IPS-20b (cell line): ENCODE data around the gene KREMEN2.
"Not testable (repeated sequence)": the region's sequence is repeated elsewhere in the genome, so short reads cannot be mapped to it uniquely, and the experiment has no call there.

Experiments
- H3K27ac ChIP-seq: one replicate; pipeline ENCODE4 v1.5.1; 2013; ENCODE audit warnings: low read length
- H3K27me3 ChIP-seq: 2 replicates; pipeline ENCODE4 v1.6.1; 2013; ENCODE audit warnings: mild to moderate bottlenecking, low read length, inconsistent platforms; ENCODE audit not compliant: insufficient read depth
- H3K36me3 ChIP-seq: 2 replicates; pipeline ENCODE4 v1.6.1; 2013; ENCODE audit warnings: low read depth, mild to moderate bottlenecking, inconsistent platforms, low read length, moderate library complexity; ENCODE audit not compliant: insufficient read depth
- H3K4me1 ChIP-seq: 2 replicates; pipeline ENCODE4 v1.6.1; 2013; ENCODE audit warnings: mild to moderate bottlenecking, control low read depth, inconsistent platforms, low read length, moderate library complexity; ENCODE audit not compliant: insufficient read depth
- H3K4me3 ChIP-seq: 2 replicates; pipeline ENCODE4 v1.5.1; 2013; ENCODE audit warnings: mild to moderate bottlenecking, low read length, inconsistent platforms
- H3K9ac ChIP-seq: 2 replicates; pipeline ENCODE4 v1.6.1; 2013; ENCODE audit warnings: low read depth, mild to moderate bottlenecking, inconsistent platforms, low read length, moderate library complexity
- H3K9me3 ChIP-seq: 2 replicates; pipeline ENCODE4 v1.6.1; 2013; ENCODE audit warnings: mild to moderate bottlenecking, low read depth, low read length, inconsistent platforms; ENCODE audit not compliant: insufficient read depth

Gene KREMEN2, protein sequence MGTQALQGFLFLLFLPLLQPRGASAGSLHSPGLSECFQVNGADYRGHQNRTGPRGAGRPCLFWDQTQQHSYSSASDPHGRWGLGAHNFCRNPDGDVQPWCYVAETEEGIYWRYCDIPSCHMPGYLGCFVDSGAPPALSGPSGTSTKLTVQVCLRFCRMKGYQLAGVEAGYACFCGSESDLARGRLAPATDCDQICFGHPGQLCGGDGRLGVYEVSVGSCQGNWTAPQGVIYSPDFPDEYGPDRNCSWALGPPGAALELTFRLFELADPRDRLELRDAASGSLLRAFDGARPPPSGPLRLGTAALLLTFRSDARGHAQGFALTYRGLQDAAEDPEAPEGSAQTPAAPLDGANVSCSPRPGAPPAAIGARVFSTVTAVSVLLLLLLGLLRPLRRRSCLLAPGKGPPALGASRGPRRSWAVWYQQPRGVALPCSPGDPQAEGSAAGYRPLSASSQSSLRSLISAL

DNA sequence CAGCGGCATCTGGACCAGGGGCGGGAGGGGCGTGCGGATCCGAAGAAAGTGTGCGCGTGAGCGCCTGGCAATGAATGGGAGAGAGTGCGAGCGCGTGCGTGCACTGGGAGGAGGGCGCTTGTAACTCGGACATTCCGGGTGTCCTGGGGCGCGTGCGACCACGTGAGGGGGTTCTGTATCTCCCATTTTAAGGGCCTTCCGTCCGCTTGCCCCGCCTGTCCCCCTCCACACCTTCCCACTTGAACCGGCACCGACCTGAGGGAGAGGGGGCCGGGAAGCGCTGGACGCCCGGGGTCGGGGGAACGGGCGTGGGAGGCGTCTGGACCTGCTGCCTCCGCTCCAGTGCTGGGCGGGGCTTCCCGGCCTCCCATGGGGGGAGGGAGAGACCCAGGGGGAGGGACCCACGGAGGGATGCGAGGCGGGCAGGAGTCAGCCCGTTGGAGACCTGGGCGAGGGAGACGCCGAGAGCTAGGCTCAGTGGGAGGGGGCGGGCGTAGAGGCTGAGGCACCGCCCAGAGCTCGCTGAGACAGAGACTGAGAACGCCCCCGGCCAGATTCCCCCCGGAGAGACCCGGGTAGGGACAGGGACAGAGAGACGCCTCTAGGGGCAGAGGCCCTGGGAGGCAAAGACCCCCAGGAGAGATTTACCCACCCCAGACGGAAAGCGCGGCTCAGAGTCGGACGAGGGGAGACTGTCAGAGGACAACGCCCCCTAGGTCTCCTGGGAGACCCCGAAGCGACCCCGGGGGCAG, at the start of gene KREMEN2:
Gene KREMEN2, plus strand, starts transcription at position 553 of the 752 bp plus-strand sequence. CDS start 246 bp downstream, outside the sequence.
- no peaks in the 10 kb centered on the region for H3K9me3 ChIP-seq
- no peak within 1 kb of the TSS for H3K27ac ChIP-seq
- no peak within 1 kb of the TSS; the same call in 1 of the 2 replicates for H3K9ac ChIP-seq
- H3K36me3 ChIP-seq, result no peaks in the 10 kb centered on the region
- peaks cover 70% of the 10 kb centered on the region for H3K27me3 ChIP-seq
- peak within 1 kb of the TSS; percentile 73 for H3K4me3 ChIP-seq
- peaks cover 3% of the 10 kb centered on the region; the same call in 1 of the 2 replicates for H3K4me1 ChIP-seq

DNA sequence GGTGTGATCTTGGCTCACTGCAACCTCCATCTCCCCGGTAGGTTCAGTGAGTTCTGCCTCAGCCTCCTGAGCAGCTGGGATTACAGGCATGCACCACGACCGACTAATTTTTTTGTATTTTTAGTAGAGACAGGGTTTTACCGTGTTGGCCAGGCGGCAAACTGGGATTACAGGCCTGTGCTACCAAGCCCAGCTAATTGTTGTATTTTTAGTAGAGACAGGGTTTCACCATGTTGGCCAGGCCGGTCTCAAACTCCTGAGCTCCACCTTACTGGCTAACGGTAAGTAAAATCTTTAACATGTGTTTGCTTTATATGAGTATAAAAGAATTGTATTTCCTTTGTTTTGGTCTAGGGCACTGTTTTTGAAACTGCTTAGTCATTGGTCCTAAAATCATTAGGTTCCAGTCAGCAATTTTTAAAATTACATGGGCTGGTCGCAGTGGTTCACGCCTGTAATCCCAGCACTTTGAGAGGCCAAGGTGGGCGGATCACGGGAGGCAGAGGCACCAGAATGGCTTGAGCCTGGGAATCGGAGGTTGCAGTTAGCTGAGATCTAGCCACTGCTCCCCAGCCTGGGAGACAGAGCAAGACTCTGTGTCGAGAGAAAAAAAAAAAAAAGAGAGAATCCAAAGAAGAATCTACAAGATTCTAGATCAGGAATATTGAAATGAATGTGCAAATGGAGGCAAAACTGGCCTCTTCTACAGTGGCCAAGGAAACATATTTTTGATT, 48.7 kb upstream of the KREMEN2 start:
- Histone ChIP-seq H3K9ac (no peak overlapping the region), H3K9me3 (no peaks in the 10 kb centered on the region), H3K27me3 (peaks cover 13% of the 10 kb centered on the region), H3K4me1 (no peaks in the 10 kb centered on the region), H3K4me3 (no peak overlapping the region), H3K27ac (no peak overlapping the region), H3K36me3 (no peaks in the 10 kb centered on the region)

DNA sequence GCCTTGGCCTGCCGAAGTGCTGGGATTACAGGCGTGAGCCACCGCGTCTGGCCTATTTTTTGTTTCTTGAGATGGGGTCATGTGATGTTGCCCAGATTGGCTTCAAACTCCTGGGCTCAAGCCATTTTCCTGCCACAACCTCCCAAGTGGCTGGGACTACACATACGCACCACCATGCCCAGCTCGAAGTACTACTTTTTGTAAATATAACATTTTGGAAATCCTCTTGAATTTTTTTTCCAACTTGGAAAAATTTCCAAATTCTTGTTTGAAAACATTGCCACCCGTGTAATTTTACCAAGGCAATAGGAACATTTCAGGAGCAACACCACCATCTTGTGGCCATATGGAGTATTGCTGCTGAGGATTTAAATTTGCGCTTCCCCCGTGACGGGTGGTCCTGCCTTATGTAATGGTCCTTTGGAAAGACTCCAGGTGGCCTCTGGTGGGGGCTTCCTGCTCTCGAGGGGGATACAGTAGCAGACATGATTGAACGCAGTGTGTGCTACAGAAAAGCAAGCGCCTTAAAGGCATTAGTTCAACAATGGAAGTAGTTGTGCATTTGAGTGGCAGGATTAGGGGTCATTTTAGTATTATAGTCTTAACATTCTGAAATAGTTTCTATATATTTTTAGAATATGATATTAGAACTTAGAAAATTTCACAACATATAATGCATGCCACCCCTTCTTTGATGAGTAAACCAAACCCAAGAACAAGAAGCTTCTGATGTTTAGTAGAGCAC, 44.4 kb upstream of the KREMEN2 start:
- no peaks in the 10 kb centered on the region for H3K27me3 ChIP-seq
- no peaks in the 10 kb centered on the region for H3K36me3 ChIP-seq
- no peak overlapping the region for H3K4me3 ChIP-seq
- no peaks in the 10 kb centered on the region for H3K9me3 ChIP-seq
- no peaks in the 10 kb centered on the region for H3K4me1 ChIP-seq
- no peak overlapping the region for H3K27ac ChIP-seq
- no peak overlapping the region for H3K9ac ChIP-seq

DNA sequence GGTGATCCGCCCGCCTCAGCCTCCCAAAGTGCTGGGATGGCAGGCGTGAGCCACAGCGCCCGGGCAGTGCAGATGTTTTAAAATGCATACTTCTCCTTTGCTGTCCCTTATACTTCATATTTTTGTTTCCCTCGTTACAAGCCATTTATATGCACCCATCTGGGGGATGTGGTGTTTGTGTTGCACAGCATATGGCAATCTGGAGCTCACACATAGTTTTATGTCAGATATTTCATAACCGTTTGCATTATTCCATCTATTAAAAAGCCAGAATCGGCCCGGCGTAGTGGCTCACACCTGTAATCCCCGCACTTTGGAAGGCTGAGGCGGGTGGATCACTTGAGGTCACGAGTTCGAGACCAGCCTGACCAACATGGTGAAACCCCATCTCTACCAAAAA, 40.6 kb upstream of the KREMEN2 start:
- no peak overlapping the region for H3K9ac ChIP-seq
- H3K9me3 ChIP-seq, result no peaks in the 10 kb centered on the region
- H3K4me3 ChIP-seq, result no peak overlapping the region
- no peaks in the 10 kb centered on the region for H3K36me3 ChIP-seq
- no peak overlapping the region for H3K27ac ChIP-seq
- peaks cover 7% of the 10 kb centered on the region; the same call in 1 of the 2 replicates for H3K4me1 ChIP-seq
- peaks cover 12% of the 10 kb centered on the region; the same call in 1 of the 2 replicates for H3K27me3 ChIP-seq

DNA sequence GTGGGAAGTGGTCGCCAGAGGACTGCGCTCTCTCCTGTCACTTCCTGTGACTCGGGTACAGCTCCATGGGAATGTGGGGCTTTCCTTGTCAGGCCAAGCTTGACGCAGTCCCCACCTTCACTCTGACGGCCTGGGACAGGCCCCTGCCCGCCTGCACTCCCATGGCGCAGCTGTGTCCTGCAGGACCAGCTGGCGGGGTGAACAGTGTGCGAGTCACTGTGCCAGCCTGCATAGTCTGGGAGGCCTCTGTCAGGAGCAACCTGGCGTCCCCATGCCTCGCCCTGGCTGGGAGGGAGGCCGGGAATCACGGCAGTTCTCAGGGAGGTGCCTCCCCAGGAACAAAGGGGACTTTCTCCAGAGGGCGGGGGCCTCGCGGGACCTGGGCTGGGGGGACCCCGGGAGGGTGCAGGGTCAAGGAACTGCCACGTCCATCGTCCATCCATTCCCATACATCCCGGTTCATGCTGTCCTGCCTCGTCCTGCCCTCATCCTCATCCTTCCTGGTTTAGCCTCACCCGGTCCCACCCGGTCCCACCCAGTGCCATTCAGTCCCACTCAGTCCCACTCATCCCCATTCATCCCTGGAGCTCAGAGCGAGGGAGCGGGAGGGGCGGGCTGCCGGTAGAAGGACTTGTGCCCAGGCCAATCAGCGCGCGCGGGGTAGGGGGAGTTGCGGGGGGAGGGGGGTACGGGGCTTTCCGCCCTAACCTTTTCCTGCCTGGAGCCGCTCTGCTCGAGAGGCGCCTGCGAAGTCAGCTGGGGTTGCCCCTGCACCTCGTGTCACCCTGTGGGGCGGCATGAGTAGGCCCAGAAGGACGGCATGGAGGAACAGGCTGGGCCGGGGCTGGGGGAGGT, 38.9 kb upstream of the KREMEN2 start:
- H3K27ac ChIP-seq, result no peak overlapping the region
- peak overlapping the region; percentile 58; the same call in 1 of the 2 replicates for H3K9ac ChIP-seq
- H3K9me3 ChIP-seq, result no peaks in the 10 kb centered on the region
- peak overlapping the region; percentile 26; the same call in 1 of the 2 replicates for H3K4me3 ChIP-seq
- peaks cover 12% of the 10 kb centered on the region; the same call in 1 of the 2 replicates for H3K27me3 ChIP-seq
- H3K4me1 ChIP-seq, result peaks cover 8% of the 10 kb centered on the region; the same call in 1 of the 2 replicates
- peaks cover 3% of the 10 kb centered on the region; the same call in 1 of the 2 replicates for H3K36me3 ChIP-seq

DNA sequence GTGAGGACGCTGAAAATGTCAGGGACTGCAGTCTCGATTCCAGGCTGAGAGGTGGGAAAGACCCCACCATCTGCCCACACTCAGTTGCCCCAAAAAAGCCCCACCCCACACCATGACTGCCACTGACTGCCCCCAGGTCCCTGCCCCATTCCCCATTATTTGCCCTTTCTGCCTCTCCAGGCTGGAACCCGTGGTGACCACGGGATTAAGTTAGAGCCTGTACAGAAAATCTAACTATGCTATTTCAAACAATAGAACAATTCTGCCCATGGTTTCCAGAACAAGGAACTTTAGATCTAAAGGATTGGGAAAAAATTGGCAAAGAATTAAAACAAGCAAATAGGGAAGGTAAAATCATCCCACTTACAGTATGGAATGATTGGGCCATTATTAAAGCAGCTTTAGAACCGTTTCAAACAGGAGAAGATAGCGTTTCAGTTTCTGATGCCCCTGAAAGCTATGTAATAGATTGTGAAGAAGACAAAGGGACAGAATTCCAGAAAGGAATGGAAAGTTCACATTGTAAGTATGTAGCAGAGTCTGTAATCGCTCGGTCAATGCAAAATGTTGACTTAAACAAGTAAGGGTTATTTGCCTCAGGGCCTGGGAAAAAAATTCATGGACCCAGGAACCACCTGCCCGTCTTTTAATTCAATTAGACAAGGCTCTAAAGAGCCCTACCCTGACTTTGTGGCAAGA, 38.0 kb upstream of the KREMEN2 start:
- Histone ChIP-seq H3K4me1 (peaks cover 8% of the 10 kb centered on the region; the same call in 1 of the 2 replicates), H3K36me3 (peaks cover 3% of the 10 kb centered on the region; the same call in 1 of the 2 replicates), H3K4me3 (peak overlapping the region; percentile 26; the same call in 1 of the 2 replicates), H3K27ac (no peak overlapping the region), H3K9me3 (no peaks in the 10 kb centered on the region), H3K9ac (peak overlapping the region; percentile 58; the same call in 1 of the 2 replicates), H3K27me3 (peaks cover 12% of the 10 kb centered on the region; the same call in 1 of the 2 replicates)

DNA sequence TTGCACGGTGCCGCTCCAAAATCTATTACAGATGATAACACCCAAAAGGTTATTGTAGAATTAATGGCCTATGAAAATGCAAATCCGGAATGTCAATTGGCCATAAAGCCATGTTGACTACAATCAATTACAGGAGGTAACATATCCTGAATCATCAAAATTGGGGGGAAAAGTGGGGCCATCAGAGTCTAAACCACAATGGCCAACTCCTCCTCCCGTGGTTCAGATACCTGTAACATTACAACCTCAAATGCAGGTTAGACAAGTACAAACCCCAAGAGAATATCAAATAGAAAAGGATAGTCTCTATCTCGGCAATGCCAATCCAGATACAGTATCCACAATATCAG, 37.5 kb upstream of the KREMEN2 start:
- Histone ChIP-seq H3K4me3 (no peak overlapping the region), H3K36me3 (peaks cover 3% of the 10 kb centered on the region; the same call in 1 of the 2 replicates), H3K4me1 (peaks cover 8% of the 10 kb centered on the region; the same call in 1 of the 2 replicates), H3K9me3 (no peaks in the 10 kb centered on the region), H3K27me3 (peaks cover 12% of the 10 kb centered on the region; the same call in 1 of the 2 replicates), H3K9ac (no peak overlapping the region), H3K27ac (no peak overlapping the region)

DNA sequence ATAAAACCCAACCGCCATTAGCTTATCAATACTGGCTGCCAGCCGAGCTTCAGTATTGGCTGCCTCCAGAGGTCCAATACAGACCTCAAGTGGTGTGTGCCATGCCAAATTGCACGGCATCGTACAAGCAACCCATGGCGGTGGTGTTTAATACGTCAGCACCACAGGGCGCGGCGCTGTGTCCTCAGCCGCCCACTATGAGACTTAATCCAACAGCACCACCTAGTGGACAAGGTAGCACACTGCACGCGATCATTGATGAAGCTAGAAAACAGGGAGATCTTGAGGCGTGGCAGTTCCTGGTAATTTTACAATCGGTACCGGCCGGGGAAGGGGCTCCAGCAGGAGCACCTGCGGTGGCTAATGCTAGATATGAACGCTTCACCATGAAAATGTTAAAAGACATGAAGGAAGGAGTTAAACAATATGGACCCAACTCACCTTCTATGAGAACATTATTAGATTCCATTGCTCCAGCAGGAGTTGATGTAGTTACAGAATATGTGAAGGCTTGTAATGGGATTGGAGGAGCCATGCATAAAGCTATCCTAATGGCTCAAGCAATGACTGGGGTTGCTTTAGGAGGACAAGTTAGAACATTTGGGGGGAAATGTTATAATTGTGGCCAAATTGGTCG, 36.9 kb upstream of the KREMEN2 start:
- H3K36me3 ChIP-seq, result peaks cover 3% of the 10 kb centered on the region; the same call in 1 of the 2 replicates
- no peak overlapping the region for H3K27ac ChIP-seq
- H3K4me1 ChIP-seq, result peaks cover 8% of the 10 kb centered on the region; the same call in 1 of the 2 replicates
- H3K9me3 ChIP-seq, result no peaks in the 10 kb centered on the region
- H3K9ac ChIP-seq, result no peak overlapping the region
- H3K4me3 ChIP-seq, result no peak overlapping the region
- peaks cover 12% of the 10 kb centered on the region; the same call in 1 of the 2 replicates for H3K27me3 ChIP-seq

DNA sequence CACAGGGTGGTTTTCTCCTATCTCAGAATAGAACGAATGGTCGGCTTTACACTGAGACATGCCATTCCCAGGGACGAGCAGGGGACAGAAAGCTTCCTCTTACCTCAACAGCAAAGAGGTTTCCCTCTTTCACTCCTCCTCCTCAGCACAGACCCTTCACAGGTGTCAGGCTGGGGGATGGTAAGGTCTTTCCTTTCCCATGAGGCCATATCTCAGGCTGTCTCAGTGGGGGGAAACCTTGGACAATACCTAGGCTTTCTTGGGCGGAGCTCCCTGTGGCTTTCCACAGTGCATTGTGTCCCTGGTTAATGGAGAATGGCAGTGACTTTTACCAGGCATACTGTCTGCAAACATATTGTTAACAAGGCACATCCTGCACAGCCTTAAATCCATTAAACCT, 35.9 kb upstream of the KREMEN2 start:
- not testable (repeated sequence) for H3K27ac ChIP-seq, H3K9me3 ChIP-seq, H3K4me1 ChIP-seq, H3K36me3 ChIP-seq, H3K4me3 ChIP-seq
- H3K27me3 ChIP-seq, result peaks cover 12% of the 10 kb centered on the region; the same call in 1 of the 2 replicates
- peak overlapping the region; percentile 13; the same call in 1 of the 2 replicates for H3K9ac ChIP-seq
